MM.1S (cell line): ENCODE data around the gene ZNF280C.

Experiments used
- DNase-seq: peaks from one replicate; pipeline ENCODE4 v3.0.0-alpha.2; 2015
- H2AFZ ChIP-seq: fragments of 300-600 bp; sonication (generic); 2 replicates; pipeline ENCODE4 v1.6.0; 2016; ENCODE audit warnings: antibody characterized with exemption, low read length
- H3F3A ChIP-seq: fragments of 300-600 bp; sonication (generic); 2 replicates; pipeline ENCODE4 v1.6.1; 2016; ENCODE audit warnings: mild to moderate bottlenecking, antibody characterized with exemption, low read length, moderate library complexity, mixed read lengths; ENCODE audit not compliant: insufficient read depth
- H3K27ac ChIP-seq: fragments of 300-600 bp; sonication (generic); 2 replicates; pipeline ENCODE4 v1.5.1; 2016; ENCODE audit warnings: mild to moderate bottlenecking, low read length
- H3K27me3 ChIP-seq: fragments of 300-600 bp; sonication (generic); replicated peaks from 2 replicates; pipeline ENCODE4 v1.6.0; 2016; ENCODE audit warnings: low read length; ENCODE audit not compliant: insufficient read depth
- H3K36me3 ChIP-seq: fragments of 300-600 bp; sonication (generic); replicated peaks from 2 replicates; pipeline ENCODE4 v1.6.1; 2016; ENCODE audit warnings: mild to moderate bottlenecking, low read length, mixed read lengths; ENCODE audit not compliant: insufficient read depth
- H3K4me1 ChIP-seq: fragments of 300-600 bp; sonication (generic); 2 replicates; pipeline ENCODE4 v1.6.1; 2016; ENCODE audit warnings: low read length, mixed read lengths
- H3K4me2 ChIP-seq: fragments of 300-600 bp; sonication (generic); 2 replicates; pipeline ENCODE4 v1.6.0; 2016; ENCODE audit warnings: low read depth, low read length
- H3K4me3 ChIP-seq: fragments of 300-600 bp; sonication (generic); 2 replicates; pipeline ENCODE4 v1.5.1; 2016; ENCODE audit warnings: low read length, mixed read lengths
- H3K79me2 ChIP-seq: fragments of 300-600 bp; sonication (generic); 2 replicates; pipeline ENCODE4 v1.6.1; 2016; ENCODE audit warnings: mixed run types, low read length, mixed read lengths
- H3K9ac ChIP-seq: fragments of 300-600 bp; sonication (generic); 2 replicates; pipeline ENCODE4 v1.6.1; 2016; ENCODE audit warnings: low read length, mixed read lengths
- H3K9me2 ChIP-seq: fragments of 300-600 bp; sonication (generic); replicated peaks from 2 replicates; pipeline ENCODE4 v1.6.1; 2016; ENCODE audit warnings: mild to moderate bottlenecking, low read length, mixed read lengths; ENCODE audit not compliant: insufficient read depth
- H3K9me3 ChIP-seq: fragments of 300-600 bp; sonication (generic); replicated peaks from 2 replicates; pipeline ENCODE4 v1.6.1; 2016; ENCODE audit warnings: mild to moderate bottlenecking, low read length, mixed read lengths; ENCODE audit not compliant: insufficient read depth
- H4K20me1 ChIP-seq: fragments of 300-600 bp; sonication (generic); 2 replicates; pipeline ENCODE4 v1.6.1; 2016; ENCODE audit warnings: mild to moderate bottlenecking, low read length, moderate library complexity, mixed read lengths; ENCODE audit not compliant: insufficient read depth
- CTCF ChIP-seq: fragments of 300-600 bp; sonication (generic); IDR thresholded peaks from 2 replicates; pipeline ENCODE4 v1.5.1; 2016; ENCODE audit warnings: antibody characterized with exemption, low read length, mixed read lengths
- EZH2 ChIP-seq: fragments of 300-600 bp; sonication (generic); optimal IDR thresholded peaks from 2 replicates; pipeline ENCODE3; 2017; ENCODE audit warnings: low read depth, mild to moderate bottlenecking, antibody characterized with exemption, low read length, mixed read lengths
- EZH2phosphoT487 ChIP-seq: fragments of 300-600 bp; sonication (generic); IDR thresholded peaks from 2 replicates; pipeline ENCODE4 v1.6.1; 2018; ENCODE audit warnings: antibody characterized with exemption, low read length

ZNF280C gene

GRCh38 chrX:130261296-130261893, 7.3 kb downstream of the ZNF280C start:
- no peak for DNase-seq
- Histone ChIP-seq H3K4me2 (no peak overlapping the region), H3K4me3 (no peak overlapping the region), H3K9ac (no peak overlapping the region), H3F3A (no peaks in the 10 kb centered on the region), H2AFZ (no peak overlapping the region), H3K9me3 (no peaks in the 10 kb centered on the region), H3K36me3 (no peaks in the 10 kb centered on the region), H3K79me2 (peaks cover 6% of the 10 kb centered on the region), H4K20me1 (no peaks in the 10 kb centered on the region), H3K27me3 (no peaks in the 10 kb centered on the region), H3K9me2 (no peaks in the 10 kb centered on the region), H3K4me1 (peaks cover 4% of the 10 kb centered on the region; the same call in 1 of the 2 replicates), H3K27ac (no peak overlapping the region)
- TF ChIP-seq EZH2 (no peak), CTCF (no peak), EZH2phosphoT487 (no peak)

GRCh38 chrX:130260316-130260715, 8.4 kb downstream of the ZNF280C start:
- DNase-seq = no peak
- H3K79me2 ChIP-seq = 0 out of 2 replicates have a peak, but pooled peaks cover 2% of the 10 kb centered on the region

GRCh38 chrX:130253916-130254315, 14.8 kb downstream of the ZNF280C start:
- no peaks in the 10 kb centered on the region for H3F3A ChIP-seq
- H3K27ac ChIP-seq = no peak overlapping the region
- no peak overlapping the region for H2AFZ ChIP-seq
- no peaks in the 10 kb centered on the region for H3K9me3 ChIP-seq
- H3K4me3 ChIP-seq = no peak overlapping the region
- H3K9ac ChIP-seq = no peak overlapping the region
- H3K36me3 ChIP-seq = no peaks in the 10 kb centered on the region
- no peaks in the 10 kb centered on the region for H3K27me3 ChIP-seq
- H4K20me1 ChIP-seq = no peaks in the 10 kb centered on the region
- no peaks in the 10 kb centered on the region for H3K79me2 ChIP-seq
- TF ChIP-seq EZH2phosphoT487 = no peak
- TF ChIP-seq CTCF = no peak
- no peaks in the 10 kb centered on the region for H3K9me2 ChIP-seq
- H3K4me2 ChIP-seq = no peak overlapping the region
- no peak for DNase-seq
- no peaks in the 10 kb centered on the region for H3K4me1 ChIP-seq

More at GRCh38 chrX:130260316-130260715, 8.4 kb downstream of the ZNF280C start:
- no peak overlapping the region for H3K9ac ChIP-seq
- H3K9me3 ChIP-seq = no peaks in the 10 kb centered on the region
- no peaks in the 10 kb centered on the region for H3K9me2 ChIP-seq
- no peaks in the 10 kb centered on the region for H3F3A ChIP-seq
- TF ChIP-seq CTCF = no peak
- TF ChIP-seq EZH2 = no peak
- TF ChIP-seq EZH2phosphoT487 = no peak
- no peaks in the 10 kb centered on the region for H4K20me1 ChIP-seq
- H3K27me3 ChIP-seq = no peaks in the 10 kb centered on the region
- no peak overlapping the region for H3K27ac ChIP-seq
- H2AFZ ChIP-seq = no peak overlapping the region
- no peak overlapping the region for H3K4me2 ChIP-seq
- no peaks in the 10 kb centered on the region for H3K36me3 ChIP-seq
- H3K4me3 ChIP-seq = no peak overlapping the region
- peaks cover 4% of the 10 kb centered on the region; the same call in 1 of the 2 replicates for H3K4me1 ChIP-seq
